ENCODE results near the gene DDX25.
A peak's percentile ranks its signal among the peaks of the same experiment; 100 is the strongest.

The DDX25 gene

DNA sequence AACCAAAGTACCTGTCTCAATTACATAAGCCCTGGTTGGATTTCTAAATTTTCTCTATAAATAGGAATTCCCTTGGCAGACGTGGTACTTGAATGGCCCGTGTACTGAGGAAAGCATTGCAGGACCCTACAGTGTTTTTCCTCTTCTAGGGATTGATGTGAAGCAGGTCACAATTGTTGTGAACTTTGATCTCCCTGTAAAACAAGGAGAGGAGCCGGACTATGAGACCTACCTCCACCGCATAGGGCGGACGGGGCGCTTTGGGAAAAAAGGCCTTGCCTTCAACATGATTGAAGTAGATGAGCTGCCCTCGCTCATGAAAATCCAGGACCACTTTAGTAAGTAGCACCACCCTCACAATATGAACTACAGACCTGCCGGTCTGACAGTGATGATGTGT, 16.7 kb downstream of the DDX25 start:
- no peak overlapping the region for H4K91ac ChIP-seq (ENCODE audit: low read depth, low read length)
- no CpG with 5 or more reads among the region's 9 CpGs for WGBS (ENCODE audit: extremely low coverage, insufficient coverage, insufficient read length)

DNA sequence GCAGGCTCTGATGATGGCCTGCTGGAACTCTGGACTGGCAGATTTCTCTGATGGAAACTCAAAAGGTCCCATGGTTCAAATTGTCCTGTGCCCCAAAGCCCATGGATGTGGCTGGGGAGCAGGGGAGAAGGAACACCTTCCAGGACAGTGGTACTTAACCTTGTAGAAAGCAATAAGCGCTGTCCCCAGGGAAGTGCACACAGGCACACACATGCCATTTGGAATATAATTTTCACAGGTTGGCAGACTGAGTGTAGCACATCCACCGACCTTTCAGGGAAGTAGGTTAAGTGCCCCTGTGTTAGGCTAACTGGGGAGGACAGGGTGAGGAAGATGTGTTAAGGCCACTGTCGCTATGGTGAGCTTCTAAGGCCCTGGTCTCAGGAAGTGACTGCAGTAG, 17.8 kb downstream of the DDX25 start:
- Histone ChIP-seq H3K36me3 (ENCODE audit: control insufficient read depth in 1 of 2, insufficient read depth in 2 of 2, low read length in 2 of 2) (no peaks in the 10 kb centered on the region), H3K4me1 (ENCODE audit: control insufficient read depth in 1 of 2, insufficient read depth in 2 of 2, low read length in 2 of 2) (peaks cover 12 to 18% of the 10 kb centered on the region in 2 experiments), H3K9me3 (ENCODE audit: insufficient read depth, low read depth, low read length) (no peaks in the 10 kb centered on the region), H2BK120ac (ENCODE audit: insufficient read depth, low read length, poor library complexity) (no peak overlapping the region), H2AFZ (ENCODE audit: insufficient read depth, low read length, poor library complexity) (no peak overlapping the region), H4K12ac (ENCODE audit: low read depth, low read length) (no peak overlapping the region), H2BK5ac (ENCODE audit: low read depth, low read length, poor library complexity) (no peak overlapping the region), H3K4me3 (ENCODE audit: low read depth, low read length) (no peak overlapping the region), H3K23ac (ENCODE audit: low read length) (no peak overlapping the region), H3K27ac (ENCODE audit: low read depth, low read length) (no peak overlapping the region), H3K4ac (ENCODE audit: low read depth, low read length) (no peak overlapping the region), H3K14ac (ENCODE audit: low read length) (no peak overlapping the region), H3K79me1 (ENCODE audit: low read length) (peaks cover 4% of the 10 kb centered on the region), H4K8ac (ENCODE audit: low read depth, low read length) (no peak overlapping the region), H3K18ac (ENCODE audit: low read length) (no peak overlapping the region), H4K91ac (ENCODE audit: low read depth, low read length) (no peak overlapping the region), H3K4me2 (ENCODE audit: low read length) (no peak overlapping the region), H2AK5ac (ENCODE audit: low read length) (no peak overlapping the region), H3K27me3 (ENCODE audit: insufficient read depth, low read length) (no peaks in the 10 kb centered on the region), H2BK12ac (ENCODE audit: low read length) (no peak overlapping the region), H3K9ac (ENCODE audit: low read length) (no peak overlapping the region), H3K79me2 (ENCODE audit: control insufficient read depth, insufficient read depth, low read length, poor library complexity) (no peaks in the 10 kb centered on the region)
- no peak for DNase-seq
- no CpG with 5 or more reads among the region's 3 CpGs for WGBS (ENCODE audit: extremely low coverage, insufficient coverage, insufficient read length)

More for the DNA sequence above, 16.7 kb downstream of the DDX25 start:
- Histone ChIP-seq H3K4me2 (ENCODE audit: low read length) (no peak overlapping the region), H2BK120ac (ENCODE audit: insufficient read depth, low read length, poor library complexity) (no peak overlapping the region), H3K4ac (ENCODE audit: low read depth, low read length) (no peak overlapping the region), H3K27ac (ENCODE audit: low read depth, low read length) (no peak overlapping the region), H3K18ac (ENCODE audit: low read length) (no peak overlapping the region), H2BK5ac (ENCODE audit: low read depth, low read length, poor library complexity) (no peak overlapping the region), H3K4me1 (ENCODE audit: control insufficient read depth in 1 of 2, insufficient read depth in 2 of 2, low read length in 2 of 2) (peaks cover 10 to 16% of the 10 kb centered on the region in 2 experiments), H3K4me3 (ENCODE audit: low read depth, low read length) (no peak overlapping the region), H3K27me3 (ENCODE audit: insufficient read depth, low read length) (no peaks in the 10 kb centered on the region), H2BK12ac (ENCODE audit: low read length) (no peak overlapping the region), H3K36me3 (ENCODE audit: control insufficient read depth in 1 of 2, insufficient read depth in 2 of 2, low read length in 2 of 2) (no peaks in the 10 kb centered on the region), H2AFZ (ENCODE audit: insufficient read depth, low read length, poor library complexity) (no peak overlapping the region), H3K79me2 (ENCODE audit: control insufficient read depth, insufficient read depth, low read length, poor library complexity) (no peaks in the 10 kb centered on the region), H3K23ac (ENCODE audit: low read length) (no peak overlapping the region), H2AK5ac (ENCODE audit: low read length) (no peak overlapping the region), H3K9me3 (ENCODE audit: insufficient read depth, low read depth, low read length) (no peaks in the 10 kb centered on the region), H3K79me1 (ENCODE audit: low read length) (peaks cover 2% of the 10 kb centered on the region), H3K9ac (ENCODE audit: low read length) (no peak overlapping the region), H3K14ac (ENCODE audit: low read length) (no peak overlapping the region), H4K8ac (ENCODE audit: low read depth, low read length) (no peak overlapping the region), H4K12ac (ENCODE audit: low read depth, low read length) (no peak overlapping the region)
- DNase-seq: no peak

DNA sequence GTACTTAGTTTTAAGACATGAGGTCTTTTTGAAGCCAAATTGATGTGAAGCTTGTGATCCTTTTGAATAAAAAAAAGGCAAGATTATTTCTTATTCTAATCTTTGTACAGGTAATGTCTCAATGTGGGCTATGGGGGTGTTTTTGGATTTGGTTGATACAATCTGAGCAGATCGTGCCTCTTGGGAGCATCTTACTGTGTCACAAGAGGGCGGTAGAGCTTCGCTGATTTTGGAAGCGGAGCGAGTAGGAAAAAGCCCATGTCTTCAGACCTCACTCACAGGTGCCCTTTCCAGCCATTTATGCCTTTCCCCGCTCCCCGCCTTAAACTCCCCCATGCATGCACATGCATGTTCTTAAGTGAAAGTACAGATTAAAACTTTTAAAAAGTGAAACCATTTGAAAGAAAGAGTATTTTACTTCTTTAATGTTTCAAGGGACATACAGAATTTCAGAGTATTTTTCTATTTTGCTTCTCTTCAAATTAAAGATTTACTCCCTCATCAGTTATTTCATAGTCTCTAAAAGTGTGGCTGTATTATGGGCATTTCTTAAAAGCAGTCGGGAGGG, 18.8 kb downstream of the DDX25 start:
- Histone ChIP-seq H2BK120ac (ENCODE audit: insufficient read depth, low read length, poor library complexity) (no peak overlapping the region), H3K79me2 (ENCODE audit: control insufficient read depth, insufficient read depth, low read length, poor library complexity) (no peaks in the 10 kb centered on the region), H2AK5ac (ENCODE audit: low read length) (no peak overlapping the region), H2BK5ac (ENCODE audit: low read depth, low read length, poor library complexity) (no peak overlapping the region), H3K79me1 (ENCODE audit: low read length) (peaks cover 4% of the 10 kb centered on the region), H4K91ac (ENCODE audit: low read depth, low read length) (no peak overlapping the region), H3K4me3 (ENCODE audit: low read depth, low read length) (no peak overlapping the region), H2AFZ (ENCODE audit: insufficient read depth, low read length, poor library complexity) (no peak overlapping the region), H2BK12ac (ENCODE audit: low read length) (no peak overlapping the region), H4K8ac (ENCODE audit: low read depth, low read length) (no peak overlapping the region), H3K18ac (ENCODE audit: low read length) (no peak overlapping the region), H3K4me2 (ENCODE audit: low read length) (no peak overlapping the region), H3K23ac (ENCODE audit: low read length) (no peak overlapping the region), H3K14ac (ENCODE audit: low read length) (no peak overlapping the region), H3K9me3 (ENCODE audit: insufficient read depth, low read depth, low read length) (no peaks in the 10 kb centered on the region), H3K9ac (ENCODE audit: low read length) (no peak overlapping the region), H3K27ac (ENCODE audit: low read depth, low read length) (no peak overlapping the region), H3K4me1 (ENCODE audit: control insufficient read depth in 1 of 2, insufficient read depth in 2 of 2, low read length in 2 of 2) (peaks cover 12 to 18% of the 10 kb centered on the region in 2 experiments), H4K12ac (ENCODE audit: low read depth, low read length) (no peak overlapping the region), H3K27me3 (ENCODE audit: insufficient read depth, low read length) (no peaks in the 10 kb centered on the region), H3K4ac (ENCODE audit: low read depth, low read length) (no peak overlapping the region), H3K36me3 (ENCODE audit: control insufficient read depth in 1 of 2, insufficient read depth in 2 of 2, low read length in 2 of 2) (no peaks in the 10 kb centered on the region)
- DNase-seq: peak; percentile 60 to 89
- WGBS (ENCODE audit: extremely low coverage, insufficient coverage, insufficient read length): no CpG with 5 or more reads among the region's 8 CpGs

- peaks cover 12 to 18% of the 10 kb centered on the region in 2 experiments for H3K4me1 ChIP-seq (ENCODE audit: control insufficient read depth in 1 of 2, insufficient read depth in 2 of 2, low read length in 2 of 2)
- no peak overlapping the region for H3K4ac ChIP-seq (ENCODE audit: low read depth, low read length)
- H3K9me3 ChIP-seq (ENCODE audit: insufficient read depth, low read depth, low read length): no peaks in the 10 kb centered on the region
- H3K79me2 ChIP-seq (ENCODE audit: control insufficient read depth, insufficient read depth, low read length, poor library complexity): no peaks in the 10 kb centered on the region
- no CpG with 5 or more reads among the region's 8 CpGs for WGBS (ENCODE audit: extremely low coverage, insufficient coverage, insufficient read length)
- no peak overlapping the region for H4K8ac ChIP-seq (ENCODE audit: low read depth, low read length)
- peaks cover 4% of the 10 kb centered on the region for H3K79me1 ChIP-seq (ENCODE audit: low read length)
- H2BK120ac ChIP-seq (ENCODE audit: insufficient read depth, low read length, poor library complexity): no peak overlapping the region
- no peak overlapping the region for H2BK5ac ChIP-seq (ENCODE audit: low read depth, low read length, poor library complexity)
- H3K36me3 ChIP-seq (ENCODE audit: control insufficient read depth in 1 of 2, insufficient read depth in 2 of 2, low read length in 2 of 2): no peaks in the 10 kb centered on the region
- H3K27me3 ChIP-seq (ENCODE audit: insufficient read depth, low read length): no peaks in the 10 kb centered on the region
- H3K4me2 ChIP-seq (ENCODE audit: low read length): no peak overlapping the region
- H3K4me3 ChIP-seq (ENCODE audit: low read depth, low read length): no peak overlapping the region
- H4K12ac ChIP-seq (ENCODE audit: low read depth, low read length): no peak overlapping the region
- no peak overlapping the region for H2AFZ ChIP-seq (ENCODE audit: insufficient read depth, low read length, poor library complexity)
- no peak overlapping the region for H4K91ac ChIP-seq (ENCODE audit: low read depth, low read length)
- H2AK5ac ChIP-seq (ENCODE audit: low read length): no peak overlapping the region
- no peak for DNase-seq
- no peak overlapping the region for H3K9ac ChIP-seq (ENCODE audit: low read length)
- no peak overlapping the region for H3K27ac ChIP-seq (ENCODE audit: low read depth, low read length)
- H2BK12ac ChIP-seq (ENCODE audit: low read length): peak overlapping the region; percentile 3
- H3K23ac ChIP-seq (ENCODE audit: low read length): no peak overlapping the region
- H3K18ac ChIP-seq (ENCODE audit: low read length): no peak overlapping the region
- H3K14ac ChIP-seq (ENCODE audit: low read length): no peak overlapping the region
Observed at GRCh38 chr11:125923633-125924032, 19.3 kb downstream of the DDX25 start.

Measured in trophoblast cell (in vitro differentiated cells and primary cell).